ENCODE data around the gene PLEKHG5.

- TF ChIP-seq POLR2A (IDR thresholded peaks at IDR 0.05): no peak
- TF ChIP-seq, protein P1, sequence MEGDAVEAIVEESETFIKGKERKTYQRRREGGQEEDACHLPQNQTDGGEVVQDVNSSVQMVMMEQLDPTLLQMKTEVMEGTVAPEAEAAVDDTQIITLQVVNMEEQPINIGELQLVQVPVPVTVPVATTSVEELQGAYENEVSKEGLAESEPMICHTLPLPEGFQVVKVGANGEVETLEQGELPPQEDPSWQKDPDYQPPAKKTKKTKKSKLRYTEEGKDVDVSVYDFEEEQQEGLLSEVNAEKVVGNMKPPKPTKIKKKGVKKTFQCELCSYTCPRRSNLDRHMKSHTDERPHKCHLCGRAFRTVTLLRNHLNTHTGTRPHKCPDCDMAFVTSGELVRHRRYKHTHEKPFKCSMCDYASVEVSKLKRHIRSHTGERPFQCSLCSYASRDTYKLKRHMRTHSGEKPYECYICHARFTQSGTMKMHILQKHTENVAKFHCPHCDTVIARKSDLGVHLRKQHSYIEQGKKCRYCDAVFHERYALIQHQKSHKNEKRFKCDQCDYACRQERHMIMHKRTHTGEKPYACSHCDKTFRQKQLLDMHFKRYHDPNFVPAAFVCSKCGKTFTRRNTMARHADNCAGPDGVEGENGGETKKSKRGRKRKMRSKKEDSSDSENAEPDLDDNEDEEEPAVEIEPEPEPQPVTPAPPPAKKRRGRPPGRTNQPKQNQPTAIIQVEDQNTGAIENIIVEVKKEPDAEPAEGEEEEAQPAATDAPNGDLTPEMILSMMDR (IDR thresholded peaks at IDR 0.05): no peak
Observed at GRCh38 chr1:6513320-6513801, 21.9 kb upstream of the PLEKHG5 start.

Measured in transverse colon (tissue), 3 donors.